Chondrocyte (in vitro differentiated cells): ENCODE measurements around the gene TUBG1. TPM values are rescaled to one million over a fixed set of nuclear protein-coding genes. Genes with fewer than 3 reads are reported as not detected.

Source experiments
- DNase-seq: peaks from one replicate; pipeline ENCODE4 v3.0.0; 2021; ENCODE audit warnings: mixed read lengths, low spot score
- H3K27ac Mint-ChIP-seq: one replicate; pipeline ENCODE4 v1.8.0; 2021; ENCODE audit warnings: mild to moderate bottlenecking, moderate library complexity, mixed read lengths; ENCODE audit not compliant: unreplicated experiment
- H3K27me3 Mint-ChIP-seq: 2 replicates; pipeline ENCODE4 v1.8.0; 2021; ENCODE audit warnings: low read depth, mixed read lengths
- H3K36me3 Mint-ChIP-seq: 2 replicates; pipeline ENCODE4 v1.8.0; 2021; ENCODE audit warnings: low read depth, mixed read lengths
- H3K4me1 Mint-ChIP-seq: 2 replicates; pipeline ENCODE4 v1.8.0; 2021; ENCODE audit warnings: low read depth, mild to moderate bottlenecking, mixed read lengths
- H3K4me3 Mint-ChIP-seq: one replicate; pipeline ENCODE4 v1.8.0; 2021; ENCODE audit warnings: mild to moderate bottlenecking, moderate library complexity, mixed read lengths; ENCODE audit not compliant: unreplicated experiment
- H3K9me3 Mint-ChIP-seq: 2 replicates; pipeline ENCODE4 v1.8.0; 2021; ENCODE audit warnings: low read depth, mixed read lengths
- CTCF ChIP-seq: fragments of 200-600 bp; sonication (generic); IDR thresholded peaks from 2 replicates; pipeline ENCODE4 v1.5.0; 2021; ENCODE audit warnings: antibody characterized with exemption, mild to moderate bottlenecking, moderate library complexity
- total RNA-seq: library from RNA; stranded (reverse); gene quantifications from 3 replicates; pipeline ENCODE4 v1.2.1, GENCODE V29; 2021

Gene TUBG1
- total RNA-seq, 1 donor from 2014 or later, result 41.1 TPM

GRCh38 chr17:42566883-42567573, 42.5 kb upstream of the TUBG1 start, which contains the start of gene MLX:
Gene MLX (plus strand): TSS chr17:42567100. CDS start chr17:42567125, 25 bp downstream.
- Mint-ChIP-seq H3K4me1 (peaks cover 37% of the 10 kb centered on the region), H3K36me3 (peaks cover 22% of the 10 kb centered on the region), H3K27ac (peak within 1 kb of the TSS; percentile 91), H3K9me3 (no peaks in the 10 kb centered on the region), H3K4me3 (peak within 1 kb of the TSS; percentile 89), H3K27me3 (no peaks in the 10 kb centered on the region)
- peak; percentile 27 for TF ChIP-seq CTCF
- DNase-seq, result peak; percentile 96

GRCh38 chr17:42568341-42569111, 41.0 kb upstream of the TUBG1 start:
- peaks cover 28% of the 10 kb centered on the region for H3K36me3 Mint-ChIP-seq
- no peak for TF ChIP-seq CTCF
- no peaks in the 10 kb centered on the region for H3K9me3 Mint-ChIP-seq
- peak overlapping the region; percentile 2 for H3K4me3 Mint-ChIP-seq
- no peak for DNase-seq
- H3K27me3 Mint-ChIP-seq, result no peaks in the 10 kb centered on the region
- H3K4me1 Mint-ChIP-seq, result peaks cover 25% of the 10 kb centered on the region
- no peak overlapping the region for H3K27ac Mint-ChIP-seq

- no peak for TF ChIP-seq CTCF
- DNase-seq, result no peak
- peaks cover 21% of the 10 kb centered on the region for H3K4me1 Mint-ChIP-seq
- no peak overlapping the region for H3K4me3 Mint-ChIP-seq
- H3K36me3 Mint-ChIP-seq, result peaks cover 31% of the 10 kb centered on the region
- no peaks in the 10 kb centered on the region for H3K9me3 Mint-ChIP-seq
- H3K27me3 Mint-ChIP-seq, result no peaks in the 10 kb centered on the region
- H3K27ac Mint-ChIP-seq, result no peak overlapping the region
Observed at GRCh38 chr17:42571435-42572225, 37.9 kb upstream of the TUBG1 start.

GRCh38 chr17:42573095-42573494, 36.4 kb upstream of the TUBG1 start:
- Mint-ChIP-seq H3K36me3 (peaks cover 27% of the 10 kb centered on the region), H3K9me3 (no peaks in the 10 kb centered on the region), H3K4me3 (no peak overlapping the region), H3K4me1 (peaks cover 27% of the 10 kb centered on the region), H3K27me3 (no peaks in the 10 kb centered on the region), H3K27ac (peak overlapping the region; percentile 63)
- no peak for DNase-seq
- no peak for TF ChIP-seq CTCF

- no peaks in the 10 kb centered on the region for H3K27me3 Mint-ChIP-seq
- H3K36me3 Mint-ChIP-seq, result peaks cover 25% of the 10 kb centered on the region
- DNase-seq, result no peak
- TF ChIP-seq CTCF, result no peak
- no peak overlapping the region for H3K4me3 Mint-ChIP-seq
- no peaks in the 10 kb centered on the region for H3K9me3 Mint-ChIP-seq
- no peak overlapping the region for H3K27ac Mint-ChIP-seq
- peaks cover 25% of the 10 kb centered on the region for H3K4me1 Mint-ChIP-seq
Observed at GRCh38 chr17:42574463-42574862, 35.0 kb upstream of the TUBG1 start.
